Osteoblast (primary cell): Measurements from ENCODE around the gene RBM27. TPM values are rescaled to one million over a fixed set of nuclear protein-coding genes. Genes with fewer than 3 reads are reported as not detected.

Source experiments
- DNase-seq: peaks from one replicate; pipeline ENCODE4 v3.0.0; 2011; ENCODE audit warnings: low spot score, mixed read lengths; ENCODE audit not compliant: insufficient read length; ENCODE audit errors: missing footprints
- H2AFZ ChIP-seq: 2 replicates; pipeline ENCODE4 v1.6.0; 2011; ENCODE audit warnings: mild to moderate bottlenecking, low read length
- H3K27ac ChIP-seq: 2 replicates; pipeline ENCODE4 v1.5.1; 2011; ENCODE audit warnings: mild to moderate bottlenecking, low read depth, low read length, moderate library complexity
- H3K27me3 ChIP-seq: 2 replicates; pipeline ENCODE4 v1.6.0; 2012; ENCODE audit warnings: mild to moderate bottlenecking, control low read depth, inconsistent platforms, low read length, moderate library complexity; ENCODE audit not compliant: insufficient read depth
- H3K36me3 ChIP-seq: 2 replicates; pipeline ENCODE4 v1.5.1; 2011; ENCODE audit warnings: mild to moderate bottlenecking, low read length, control low read depth, moderate library complexity; ENCODE audit not compliant: insufficient read depth
- H3K4me1 ChIP-seq: 2 replicates; pipeline ENCODE4 v1.5.1; 2011; ENCODE audit warnings: mild to moderate bottlenecking, low read length, control low read depth, moderate library complexity; ENCODE audit not compliant: insufficient read depth
- H3K4me2 ChIP-seq: 2 replicates; pipeline ENCODE4 v1.6.0; 2011; ENCODE audit warnings: mild to moderate bottlenecking, low read length; ENCODE audit not compliant: insufficient read depth
- H3K4me3 ChIP-seq: fragments of 200-600 bp; sonication (generic); 3 replicates; pipeline ENCODE4 v1.5.1; 2012; ENCODE audit warnings: mild to moderate bottlenecking, low read length, inconsistent platforms; ENCODE audit not compliant: insufficient read depth
- H3K79me2 ChIP-seq: 2 replicates; pipeline ENCODE4 v1.6.0; 2012; ENCODE audit warnings: mild to moderate bottlenecking, low read length, control low read depth, inconsistent platforms; ENCODE audit not compliant: insufficient read depth
- H3K9me3 ChIP-seq: 2 replicates; pipeline ENCODE4 v1.5.1; 2011; ENCODE audit warnings: low read depth, low read length, control low read depth
- H4K20me1 ChIP-seq: 2 replicates; pipeline ENCODE4 v1.6.0; 2012; ENCODE audit warnings: mild to moderate bottlenecking, low read length, control low read depth; ENCODE audit not compliant: insufficient read depth
- CTCF ChIP-seq: IDR thresholded peaks from 2 replicates; pipeline ENCODE4 v1.5.1; 2011; ENCODE audit warnings: mild to moderate bottlenecking, low read depth, low read length, moderate library complexity; ENCODE audit errors: extremely low read depth
- small RNA-seq: library from RNA; depleted of rRNA; stranded (forward); fragments of <200 nt; gene quantifications from one replicate; pipeline ENCODE3, GENCODE V24; 2012
- total RNA-seq: library from RNA; depleted of rRNA; stranded (reverse); fragments of >200 nt; gene quantifications from 2 replicates; pipeline ENCODE4 v1.2.3, GENCODE V29; 2012

The RBM27 gene
- total RNA-seq, 1 donor, result 22.1 TPM

GRCh38 chr5:146243247-146243646 is 39.8 kb downstream of the RBM27 start:
- DNase-seq, result no peak
- no peak for TF ChIP-seq CTCF
- Histone ChIP-seq H3K4me1 (peaks cover 11% of the 10 kb centered on the region), H3K9me3 (no peaks in the 10 kb centered on the region), H3K27me3 (no peaks in the 10 kb centered on the region), H3K4me2 (no peak overlapping the region), H2AFZ (no peak overlapping the region), H3K79me2 (peaks cover 15% of the 10 kb centered on the region), H3K4me3 (no peak overlapping the region), H3K36me3 (peaks cover 20% of the 10 kb centered on the region), H4K20me1 (no peaks in the 10 kb centered on the region), H3K27ac (peak overlapping the region; percentile 2)

GRCh38 chr5:146248561-146248960 is 45.2 kb downstream of the RBM27 start:
- no peak for TF ChIP-seq CTCF
- Histone ChIP-seq H3K36me3 (peaks cover 17% of the 10 kb centered on the region), H2AFZ (no peak overlapping the region), H4K20me1 (no peaks in the 10 kb centered on the region), H3K27me3 (no peaks in the 10 kb centered on the region), H3K27ac (no peak overlapping the region), H3K4me3 (no peak overlapping the region), H3K4me2 (no peak overlapping the region), H3K79me2 (peaks cover 16% of the 10 kb centered on the region), H3K4me1 (no peaks in the 10 kb centered on the region), H3K9me3 (no peaks in the 10 kb centered on the region)
- DNase-seq, result no peak

- H3K4me1 ChIP-seq, result no peaks in the 10 kb centered on the region
- peaks cover 19% of the 10 kb centered on the region for H3K79me2 ChIP-seq
- no peak for TF ChIP-seq CTCF
- H3K27me3 ChIP-seq, result no peaks in the 10 kb centered on the region
- no peak overlapping the region for H3K4me3 ChIP-seq
- no peak overlapping the region for H3K4me2 ChIP-seq
- no peak overlapping the region for H2AFZ ChIP-seq
- no peak for DNase-seq
- H3K9me3 ChIP-seq, result no peaks in the 10 kb centered on the region
- H3K36me3 ChIP-seq, result peaks cover 7% of the 10 kb centered on the region
- no peak overlapping the region for H3K27ac ChIP-seq
- H4K20me1 ChIP-seq, result no peaks in the 10 kb centered on the region
Observed at GRCh38 chr5:146249801-146250200, 46.4 kb downstream of the RBM27 start.

Small RNA genes within 50 kb of the gene (small RNA-seq; reads per million reads assigned to genes)
- not detected for gene RNU7-180P

Other genes starting within 250 kb of the RBM27 start
- gene PLAC8L1, start 98.0 kb upstream of the RBM27 start, total RNA-seq, result not detected in 2 replicates
- gene LARS1, start 21.0 kb upstream of the RBM27 start, total RNA-seq, result 142 and 162 TPM in 2 replicates
- gene POU4F3, start 135.2 kb downstream of the RBM27 start, total RNA-seq, result under 0.01 TPM in 1 of 2 replicates, not detected in the other
- gene TCERG1, start 243.7 kb downstream of the RBM27 start, total RNA-seq, result 42.0 and 43.6 TPM in 2 replicates